GM18517 (cell line): Measurements from ENCODE around the gene SPO11.

Source experiments
- ATAC-seq: cut with Tn5 transposase; IDR thresholded peaks from one replicate; pipeline ENCODE4 v1.9.1; 2021; ENCODE audit warnings: mild to moderate bottlenecking, moderate library complexity; ENCODE audit not compliant: unreplicated experiment

SPO11 gene

GRCh38 chr20:57374343-57374930 is 44.8 kb downstream of the SPO11 start:
- no peak for ATAC-seq

- ATAC-seq: no peak
Measured at GRCh38 chr20:57374931-57375651, 45.5 kb downstream of the SPO11 start.

GRCh38 chr20:57375652-57376230 is 46.1 kb downstream of the SPO11 start:
- no peak for ATAC-seq

- ATAC-seq: no peak
Measured at GRCh38 chr20:57377350-57377749, 47.7 kb downstream of the SPO11 start.

GRCh38 chr20:57378107-57378506 is 48.5 kb downstream of the SPO11 start:
- no peak for ATAC-seq

GRCh38 chr20:57378646-57379262 is 49.2 kb downstream of the SPO11 start:
- ATAC-seq: no peak

GRCh38 chr20:57379263-57379647 is 49.7 kb downstream of the SPO11 start:
- ATAC-seq: no peak

- no peak for ATAC-seq
Measured at GRCh38 chr20:57380081-57380750, 50.6 kb downstream of the SPO11 start.

- no peak for ATAC-seq
Measured at GRCh38 chr20:57381596-57382503, 52.2 kb downstream of the SPO11 start.

- no peak for ATAC-seq
Measured at GRCh38 chr20:57382516-57382915, 52.9 kb downstream of the SPO11 start.

- no peak for ATAC-seq
Measured at GRCh38 chr20:57383447-57384347, 54.1 kb downstream of the SPO11 start.

GRCh38 chr20:57384486-57384885 is 54.9 kb downstream of the SPO11 start:
- ATAC-seq: no peak

GRCh38 chr20:57384953-57385761 is 55.6 kb downstream of the SPO11 start:
- no peak for ATAC-seq

GRCh38 chr20:57385940-57386339 is 56.3 kb downstream of the SPO11 start:
- no peak for ATAC-seq

GRCh38 chr20:57386762-57387161 is 57.2 kb downstream of the SPO11 start:
- no peak for ATAC-seq

GRCh38 chr20:57387463-57387862 is 57.9 kb downstream of the SPO11 start:
- no peak for ATAC-seq

- ATAC-seq: no peak
Measured at GRCh38 chr20:57387945-57388371, 58.4 kb downstream of the SPO11 start.

- ATAC-seq: no peak
Measured at GRCh38 chr20:57388953-57389694, 59.5 kb downstream of the SPO11 start.
